Ishikawa (cell line): Measurements from ENCODE around the gene PLAAT2.

Source experiments
- CEBPB ChIP-seq: IDR thresholded peaks from 2 replicates; pipeline ENCODE4 v1.6.1; 2012
- CREB1 ChIP-seq: IDR thresholded peaks from 2 replicates; pipeline ENCODE4 v1.6.1; 2012; ENCODE audit warnings: low read depth
- EGR1 ChIP-seq: IDR thresholded peaks from 2 replicates; pipeline ENCODE4 v1.6.1; 2012
- EP300 ChIP-seq: IDR thresholded peaks from 2 replicates; pipeline ENCODE4 v1.6.1; 2012; ENCODE audit warnings: borderline replicate concordance
- FOXM1 ChIP-seq: IDR thresholded peaks from 2 replicates; pipeline ENCODE4 v1.6.1; 2012; ENCODE audit warnings: low read depth, borderline replicate concordance
- NFIC ChIP-seq: IDR thresholded peaks from 2 replicates; pipeline ENCODE4 v1.6.1; 2012
- RAD21 ChIP-seq: IDR thresholded peaks from 2 replicates; pipeline ENCODE4 v1.6.1; 2012; ENCODE audit warnings: low read depth
- REST ChIP-seq: IDR thresholded peaks from 2 replicates; pipeline ENCODE4 v1.6.1; 2012; ENCODE audit warnings: low read depth, mild to moderate bottlenecking
- TAF1 ChIP-seq: IDR thresholded peaks from 2 replicates; pipeline ENCODE4 v1.6.1; 2012; ENCODE audit warnings: low read depth, mild to moderate bottlenecking
- TCF12 ChIP-seq: IDR thresholded peaks from 2 replicates; pipeline ENCODE4 v1.6.1; 2012; ENCODE audit warnings: low read depth
- TEAD4 ChIP-seq: IDR thresholded peaks from 2 replicates; pipeline ENCODE4 v1.6.1; 2012
- YY1 ChIP-seq: IDR thresholded peaks from 2 replicates; pipeline ENCODE4 v1.6.1; 2012; ENCODE audit warnings: low read depth
- ZBTB7A ChIP-seq: IDR thresholded peaks from 2 replicates; pipeline ENCODE4 v1.6.1; 2012; ENCODE audit warnings: low read depth
- TF ChIP-seq, protein P1 (sequence below): IDR thresholded peaks from 2 replicates; pipeline ENCODE4 v1.6.1; 2012
- TF ChIP-seq, protein P2 (sequence below): IDR thresholded peaks from 2 replicates; pipeline ENCODE4 v1.6.1; 2012

The PLAAT2 gene

GRCh38 chr11:63609536-63609935 is 46.4 kb upstream of the PLAAT2 start:
- TF ChIP-seq, protein P1, sequence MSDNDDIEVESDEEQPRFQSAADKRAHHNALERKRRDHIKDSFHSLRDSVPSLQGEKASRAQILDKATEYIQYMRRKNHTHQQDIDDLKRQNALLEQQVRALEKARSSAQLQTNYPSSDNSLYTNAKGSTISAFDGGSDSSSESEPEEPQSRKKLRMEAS, result no peak
- no peak for TF ChIP-seq FOXM1
- no peak for TF ChIP-seq REST
- no peak for TF ChIP-seq RAD21
- no peak for TF ChIP-seq TCF12
- TF ChIP-seq EP300, result no peak

DNA sequence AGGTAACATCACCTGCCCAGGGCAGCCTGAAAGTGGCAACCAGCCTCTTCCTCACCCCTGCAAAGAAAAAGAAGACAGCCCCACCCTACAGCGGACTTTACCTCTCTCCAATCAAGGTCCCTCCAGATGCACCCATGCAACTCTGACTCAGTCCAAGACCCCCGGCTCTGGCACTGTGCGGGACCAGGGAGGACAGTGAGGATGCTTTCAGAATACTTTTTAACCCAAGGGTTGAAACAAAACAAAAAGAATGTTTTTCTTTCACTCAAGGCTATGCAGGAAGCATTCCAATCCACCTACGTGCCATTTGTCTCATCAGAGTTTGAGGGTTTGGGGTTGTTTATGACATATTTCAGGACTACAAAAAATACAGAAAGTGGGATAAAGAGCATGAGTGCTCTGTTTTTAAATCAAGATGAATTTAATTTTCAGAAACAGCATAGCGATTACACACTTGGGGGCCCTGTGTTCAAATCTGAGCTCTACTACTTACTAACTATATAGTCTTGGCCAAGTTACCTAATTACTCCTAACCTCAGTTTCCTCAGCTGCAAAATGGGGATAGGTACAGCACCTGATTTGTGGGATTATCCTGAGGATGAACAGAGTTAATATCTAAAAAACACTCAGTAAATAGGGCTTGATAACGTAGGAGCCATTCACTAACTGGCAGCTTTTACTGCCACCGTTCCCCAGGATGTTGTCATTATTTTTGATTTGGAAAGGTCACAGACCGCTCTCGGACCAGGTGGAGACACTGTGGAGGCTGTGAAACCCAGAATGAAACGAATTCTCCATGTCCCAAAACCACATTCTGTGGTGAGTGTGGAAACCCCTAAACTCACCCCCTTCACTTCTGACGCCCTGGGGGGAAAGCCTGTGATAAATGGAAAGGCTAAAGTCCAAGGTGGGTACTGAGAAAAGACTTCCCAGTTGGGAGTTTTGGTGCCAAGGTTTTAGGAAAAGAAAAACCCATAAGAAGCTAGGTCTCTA is 45.5 kb upstream of the PLAAT2 start:
- TF ChIP-seq, protein P2, sequence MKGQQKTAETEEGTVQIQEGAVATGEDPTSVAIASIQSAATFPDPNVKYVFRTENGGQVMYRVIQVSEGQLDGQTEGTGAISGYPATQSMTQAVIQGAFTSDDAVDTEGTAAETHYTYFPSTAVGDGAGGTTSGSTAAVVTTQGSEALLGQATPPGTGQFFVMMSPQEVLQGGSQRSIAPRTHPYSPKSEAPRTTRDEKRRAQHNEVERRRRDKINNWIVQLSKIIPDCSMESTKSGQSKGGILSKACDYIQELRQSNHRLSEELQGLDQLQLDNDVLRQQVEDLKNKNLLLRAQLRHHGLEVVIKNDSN, result no peak
- TF ChIP-seq TAF1, result no peak
- TF ChIP-seq, protein P1, result no peak
- no peak for TF ChIP-seq REST
- no peak for TF ChIP-seq FOXM1

- TF ChIP-seq TEAD4 (no peak), ZBTB7A (no peak), YY1 (no peak)
These were observed 40.0 kb upstream of the PLAAT2 start for GRCh38 chr11:63603180-63603518.

DNA sequence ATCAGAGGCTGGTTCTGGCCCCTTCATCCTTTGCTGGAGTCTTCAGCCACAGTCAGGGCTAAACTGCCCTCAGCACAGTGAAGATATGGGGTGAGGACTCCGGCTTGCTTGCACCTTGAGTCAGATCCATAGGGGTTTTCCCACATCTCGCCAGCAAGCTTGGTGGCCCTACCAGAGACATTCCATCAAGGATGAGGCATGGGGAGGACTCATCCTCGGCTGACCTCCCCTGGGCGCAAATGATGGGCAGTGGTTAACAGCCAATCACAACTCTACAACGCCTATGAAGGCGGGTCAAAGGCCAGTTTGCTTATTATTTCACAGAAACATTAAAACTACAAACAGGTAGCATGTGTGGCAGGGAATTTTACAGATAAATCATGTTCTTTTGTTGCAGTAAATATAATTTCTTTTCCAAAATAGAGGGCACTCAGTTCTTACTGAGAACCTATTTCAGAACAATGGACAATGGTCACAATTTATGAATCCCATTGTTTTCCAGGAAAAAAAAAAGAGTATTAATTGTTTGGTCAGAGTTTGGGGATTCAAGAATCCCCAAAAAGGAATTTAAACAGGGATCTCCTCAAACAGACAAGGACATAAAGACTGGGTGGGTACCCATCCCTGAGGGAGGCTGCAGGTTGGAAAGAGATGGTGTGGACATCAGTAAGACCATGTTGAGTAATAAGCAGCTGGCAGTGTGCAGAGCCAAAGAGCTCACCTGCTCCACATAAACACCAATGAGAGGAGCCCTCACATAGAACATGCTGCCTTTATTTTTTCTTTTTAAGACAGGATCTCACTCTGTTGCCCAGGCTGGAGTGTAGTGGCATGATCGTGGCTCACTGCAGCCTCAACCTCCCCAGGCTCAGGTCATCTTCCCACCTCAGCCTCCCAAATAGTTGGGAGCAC is 36.3 kb upstream of the PLAAT2 start:
- TF ChIP-seq TEAD4 (no peak), YY1 (no peak), ZBTB7A (no peak), TCF12 (no peak), CEBPB (no peak)

GRCh38 chr11:63598556-63598955 is 35.4 kb upstream of the PLAAT2 start:
- TF ChIP-seq CEBPB (no peak), YY1 (no peak), RAD21 (no peak), CREB1 (no peak), NFIC (no peak), TAF1 (no peak), ZBTB7A (no peak), EGR1 (no peak), REST (no peak), FOXM1 (no peak)
- TF ChIP-seq, protein P1, result no peak
- TF ChIP-seq, protein P2, result no peak
